HG03354 (cell line): ENCODE measurements around the gene HOXD13.

Source experiments
- ATAC-seq: cut with Tn5 transposase; IDR thresholded peaks from one replicate; pipeline ENCODE4 v1.9.1; 2021; ENCODE audit warnings: mild to moderate bottlenecking; ENCODE audit not compliant: unreplicated experiment, poor library complexity, severe bottlenecking

The HOXD13 gene

DNA sequence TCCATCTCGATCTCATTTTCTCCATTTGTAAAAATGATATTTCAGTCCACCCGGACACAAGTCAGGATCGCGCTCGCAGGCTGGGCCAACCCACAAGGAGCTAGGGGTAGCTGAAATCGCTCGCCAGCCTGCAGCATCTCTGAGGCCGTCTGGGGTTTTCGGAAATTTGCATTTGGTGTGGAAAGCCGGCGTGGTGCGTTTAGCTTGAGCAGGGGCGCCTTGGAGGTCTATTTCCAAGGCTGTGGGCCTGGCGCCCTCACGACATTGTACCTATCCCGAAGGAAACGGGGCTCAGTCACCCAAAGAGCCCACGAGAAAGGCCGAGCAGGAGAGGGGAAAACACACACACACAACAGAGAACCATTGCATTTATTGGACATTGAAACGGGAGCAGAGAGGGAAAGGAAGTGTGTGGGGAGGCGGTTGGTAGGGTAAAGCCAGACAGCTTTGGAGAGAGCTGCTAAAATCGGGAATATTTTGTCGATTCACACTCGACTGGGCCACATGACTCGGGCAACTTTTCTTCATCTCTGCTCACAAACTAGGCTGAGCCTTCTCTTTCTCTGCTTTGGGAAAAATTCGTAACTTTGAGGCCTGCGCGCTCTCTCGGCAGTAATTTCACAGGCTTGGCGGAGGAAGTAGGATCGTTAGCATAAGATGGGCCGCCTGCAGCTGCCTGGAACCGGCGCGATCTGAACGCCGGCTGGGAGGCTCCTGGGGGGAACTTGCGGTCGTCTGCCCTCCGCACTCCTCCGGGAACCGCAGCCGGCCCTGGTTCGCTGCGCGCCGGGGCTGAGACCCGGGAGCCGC, 35.9 kb downstream of the HOXD13 start:
- ATAC-seq = no peak

DNA sequence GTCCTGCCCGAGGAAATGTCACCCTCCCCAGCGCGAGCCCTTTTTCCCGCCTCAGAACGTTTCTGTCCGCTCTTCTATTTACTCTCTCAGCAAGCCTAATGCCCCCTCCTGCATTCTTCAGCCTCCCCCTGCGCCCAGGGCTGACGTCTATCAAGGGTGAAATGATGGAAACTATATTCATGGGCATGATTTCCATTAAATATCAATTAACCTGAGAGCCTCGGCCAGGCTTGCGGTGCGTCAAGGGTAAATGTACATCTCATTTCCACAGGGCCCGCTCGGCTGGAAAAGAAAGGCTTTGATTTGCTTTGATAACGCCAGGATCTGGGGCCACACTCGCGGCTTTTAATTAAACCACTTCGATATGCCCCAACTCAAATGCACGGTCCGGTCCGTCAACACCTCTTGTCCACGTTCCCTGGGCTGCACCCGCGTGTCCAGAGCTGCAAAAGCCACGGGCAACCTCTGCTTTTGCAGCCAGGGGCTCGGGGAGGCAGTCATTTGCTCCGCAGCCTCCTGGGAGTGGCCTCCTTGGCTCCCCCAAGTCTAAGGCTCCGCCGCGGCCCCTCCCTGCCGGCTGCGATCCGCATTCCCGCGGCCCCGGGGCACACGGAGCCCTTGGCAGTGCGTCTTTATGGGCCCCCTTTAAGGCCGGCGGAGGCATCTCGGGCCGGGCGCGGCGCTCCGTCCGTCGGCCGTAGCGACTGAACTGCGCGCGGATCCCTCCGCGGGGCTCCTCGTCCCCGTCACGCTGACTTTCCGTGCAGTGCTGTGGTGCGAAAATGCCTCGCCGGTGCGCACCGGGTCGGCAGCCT, 36.7 kb downstream of the HOXD13 start, which contains the start of gene HOXD8:
HOXD8 (plus strand) TSS at position 724 of the 815 bp plus-strand sequence. CDS start 662 bp downstream, outside the sequence.
- no peak for ATAC-seq

DNA sequence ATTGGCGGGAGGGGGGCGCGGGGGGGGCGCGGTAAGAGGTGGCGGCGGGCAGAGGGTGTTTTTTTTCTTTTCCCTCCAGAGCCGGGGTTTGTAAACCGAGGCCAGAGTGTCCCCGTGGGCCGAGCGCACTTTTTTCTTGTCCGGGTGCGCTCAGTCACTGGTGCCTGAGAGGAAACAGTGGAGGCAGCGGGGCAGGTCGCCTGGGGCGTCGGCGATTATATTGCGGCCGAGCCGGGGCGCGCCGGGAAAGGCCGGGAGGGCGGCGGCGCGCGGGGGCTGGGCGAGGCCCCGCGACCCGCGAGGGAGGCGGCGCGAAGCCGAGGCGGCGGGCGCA, 37.3 kb downstream of the HOXD13 start:
- ATAC-seq = no peak

DNA sequence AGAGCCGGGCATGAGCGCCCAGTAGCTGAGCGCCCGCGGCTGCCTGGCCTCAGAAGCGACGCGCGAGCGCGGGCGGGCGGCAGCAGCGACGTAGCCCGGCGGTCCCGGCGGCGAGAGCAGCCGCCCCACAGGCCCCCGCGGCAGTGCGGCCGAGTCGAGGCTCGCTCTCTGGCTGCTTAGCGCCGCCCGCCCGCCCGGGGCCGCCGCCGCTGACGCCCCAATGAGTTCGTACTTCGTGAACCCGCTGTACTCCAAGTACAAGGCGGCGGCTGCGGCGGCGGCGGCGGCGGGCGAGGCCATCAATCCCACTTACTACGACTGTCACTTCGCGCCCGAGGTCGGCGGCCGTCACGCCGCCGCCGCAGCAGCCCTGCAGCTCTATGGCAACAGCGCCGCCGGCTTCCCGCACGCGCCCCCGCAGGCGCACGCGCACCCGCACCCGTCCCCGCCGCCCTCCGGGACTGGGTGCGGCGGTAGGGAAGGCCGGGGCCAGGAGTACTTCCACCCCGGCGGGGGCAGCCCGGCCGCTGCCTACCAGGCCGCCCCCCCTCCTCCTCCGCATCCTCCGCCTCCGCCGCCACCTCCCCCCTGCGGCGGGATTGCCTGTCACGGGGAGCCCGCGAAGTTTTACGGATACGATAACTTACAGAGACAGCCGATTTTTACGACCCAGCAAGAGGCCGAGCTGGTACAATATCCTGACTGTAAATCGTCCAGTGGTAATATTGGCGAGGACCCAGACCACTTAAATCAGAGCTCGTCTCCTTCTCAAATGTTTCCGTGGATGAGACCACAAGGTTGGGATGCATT, 37.8 kb downstream of the HOXD13 start:
- no peak for ATAC-seq

DNA sequence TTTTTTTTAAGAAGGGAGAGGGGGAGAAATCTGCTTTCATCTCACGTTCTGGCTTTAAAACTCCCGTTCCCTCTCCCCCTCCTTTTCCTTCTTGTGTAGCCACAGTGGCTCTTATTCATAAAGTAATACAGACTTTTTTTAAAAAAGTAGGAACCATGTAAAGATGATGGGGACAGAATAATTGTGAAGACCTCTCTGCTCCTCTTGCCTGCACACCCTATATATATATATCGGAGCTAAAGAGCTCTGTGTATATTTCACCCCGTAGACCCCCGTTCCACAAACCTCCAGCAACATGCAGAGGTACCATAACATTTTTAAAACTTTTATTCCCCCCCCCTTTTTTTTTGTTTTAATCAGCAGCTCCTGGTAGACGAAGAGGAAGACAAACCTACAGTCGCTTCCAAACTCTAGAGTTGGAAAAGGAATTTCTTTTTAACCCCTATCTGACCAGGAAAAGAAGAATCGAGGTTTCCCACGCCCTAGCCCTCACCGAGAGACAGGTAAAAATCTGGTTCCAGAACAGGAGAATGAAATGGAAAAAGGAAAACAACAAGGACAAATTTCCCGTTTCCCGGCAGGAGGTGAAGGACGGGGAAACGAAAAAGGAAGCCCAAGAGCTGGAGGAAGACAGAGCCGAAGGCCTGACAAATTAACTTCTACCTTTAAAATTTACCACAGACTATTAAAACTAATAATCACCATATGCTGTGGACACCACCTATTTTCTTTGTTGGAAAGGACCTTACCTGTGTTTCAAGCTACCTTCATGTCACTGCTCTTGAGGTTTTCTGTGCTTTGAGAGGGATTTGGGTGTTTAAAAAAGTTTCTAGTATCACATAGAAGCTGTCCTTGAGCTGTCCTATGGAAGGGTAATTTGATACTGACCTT, 38.7 kb downstream of the HOXD13 start:
- ATAC-seq = no peak

DNA sequence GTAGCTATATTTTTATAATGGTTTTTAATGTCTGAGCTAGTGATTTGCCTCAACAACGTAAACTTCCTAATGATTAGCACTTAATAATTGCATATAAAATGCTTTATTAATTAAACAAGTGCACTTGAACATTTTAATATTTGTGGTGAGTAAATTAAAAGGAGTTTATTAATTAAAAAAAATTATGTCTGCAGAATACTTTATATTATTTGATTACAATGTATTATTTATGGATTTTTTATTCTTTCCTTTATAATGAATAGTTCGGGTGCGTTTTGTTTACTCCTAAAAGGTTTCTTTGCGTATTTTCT, 39.3 kb downstream of the HOXD13 start:
- ATAC-seq = no peak

DNA sequence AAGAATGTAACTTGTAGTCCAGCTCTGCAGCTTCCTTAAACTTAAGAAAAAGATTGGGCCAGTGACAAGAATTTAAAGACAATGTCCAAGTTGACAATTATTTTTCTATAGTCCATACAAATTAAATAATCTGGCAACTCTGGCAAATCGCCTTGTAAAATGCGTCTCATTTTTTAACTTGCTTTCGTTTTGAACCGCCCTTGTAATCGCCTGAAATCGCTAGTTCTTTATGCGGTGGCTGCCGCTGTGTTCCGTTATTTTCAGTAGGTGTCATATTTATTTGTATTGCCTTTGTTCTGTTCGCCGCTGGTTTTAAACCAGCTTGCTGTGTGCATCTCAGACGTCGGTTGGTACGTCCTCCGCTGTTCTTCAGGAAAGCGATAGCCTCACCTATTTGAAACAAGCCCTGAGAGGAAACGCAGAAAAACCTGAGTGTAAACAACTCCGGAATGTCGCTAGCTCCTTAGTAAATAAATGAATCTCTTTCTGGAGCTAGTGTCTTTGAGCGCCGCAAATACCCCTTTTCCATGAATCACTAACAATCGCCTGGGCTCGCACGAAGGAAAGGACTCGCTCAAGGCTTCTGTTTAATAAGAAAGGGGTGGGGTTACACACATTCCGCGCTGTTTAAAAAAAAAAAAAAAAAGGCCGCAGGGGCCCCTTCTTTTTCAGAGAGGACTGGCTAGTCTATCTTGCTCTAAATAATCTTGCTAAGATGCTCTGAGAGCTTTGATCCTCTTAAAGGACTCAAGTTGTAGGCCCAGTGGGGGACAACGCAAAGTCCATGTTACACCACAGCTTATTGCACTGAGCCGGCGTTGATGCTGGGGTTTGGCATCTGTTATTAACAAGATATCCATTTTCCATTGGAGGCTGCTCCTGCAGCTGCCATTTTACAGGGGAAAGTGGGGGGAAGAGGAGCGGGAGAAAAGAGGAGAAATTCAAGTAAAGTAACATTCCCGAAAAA, 40.0 kb downstream of the HOXD13 start:
- no peak for ATAC-seq

DNA sequence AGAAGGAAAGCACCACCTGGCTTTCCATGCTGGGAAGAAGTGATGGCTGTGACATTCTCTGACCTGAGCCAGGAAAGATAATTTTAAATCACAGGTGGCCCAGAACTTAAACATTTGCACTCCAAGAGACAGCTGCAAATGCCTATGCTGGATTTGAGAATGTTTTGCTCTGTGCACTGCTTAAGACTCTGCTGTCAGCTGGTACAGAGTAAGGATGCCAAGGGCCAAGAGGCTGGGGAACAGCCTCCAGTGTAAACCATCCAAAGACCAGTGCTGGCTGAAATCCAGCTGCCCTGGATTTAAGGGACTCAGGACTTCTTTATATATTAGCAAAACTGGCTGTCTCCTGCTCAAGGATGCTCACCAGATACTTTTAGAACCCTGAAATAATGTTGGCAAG, 40.9 kb downstream of the HOXD13 start:
- no peak for ATAC-seq

DNA sequence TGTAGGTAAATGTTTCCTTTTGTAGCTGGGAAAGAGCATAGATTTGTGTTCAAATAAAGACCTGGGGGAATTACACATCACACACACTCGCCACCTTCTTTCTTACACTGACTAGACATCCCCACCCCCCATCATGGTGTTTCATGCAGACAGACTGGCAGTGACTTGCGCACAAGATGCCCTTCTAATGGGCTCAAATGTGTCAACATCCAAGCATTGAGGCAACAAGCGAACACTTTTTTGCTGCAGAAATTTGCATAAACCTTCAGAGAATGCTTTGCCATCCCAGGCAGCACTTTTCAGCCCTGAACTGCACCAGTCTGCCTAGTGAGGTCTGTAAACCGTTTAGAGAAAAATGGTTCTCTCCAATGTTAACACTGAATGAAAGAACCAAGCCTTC, 41.5 kb downstream of the HOXD13 start:
- no peak for ATAC-seq

DNA sequence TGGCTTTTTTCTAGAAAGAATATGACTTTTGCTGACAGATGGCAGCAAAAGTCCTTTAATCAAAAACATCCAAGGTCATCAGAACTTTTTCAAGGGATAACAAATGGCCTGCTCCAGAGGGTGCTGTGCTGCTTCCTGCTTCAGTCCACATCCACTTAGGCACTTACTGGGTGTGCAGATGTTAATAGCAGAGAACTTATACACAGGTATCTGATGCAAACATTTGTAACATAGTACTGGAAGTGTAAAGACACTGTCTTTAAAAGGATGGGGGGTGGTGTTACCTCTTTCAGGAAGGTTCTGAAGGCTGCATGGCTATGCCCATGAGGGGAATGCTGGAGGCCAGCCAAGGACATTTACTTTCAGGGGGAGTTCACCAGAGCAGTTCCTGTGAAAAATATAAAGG, 42.5 kb downstream of the HOXD13 start:
- no peak for ATAC-seq

DNA sequence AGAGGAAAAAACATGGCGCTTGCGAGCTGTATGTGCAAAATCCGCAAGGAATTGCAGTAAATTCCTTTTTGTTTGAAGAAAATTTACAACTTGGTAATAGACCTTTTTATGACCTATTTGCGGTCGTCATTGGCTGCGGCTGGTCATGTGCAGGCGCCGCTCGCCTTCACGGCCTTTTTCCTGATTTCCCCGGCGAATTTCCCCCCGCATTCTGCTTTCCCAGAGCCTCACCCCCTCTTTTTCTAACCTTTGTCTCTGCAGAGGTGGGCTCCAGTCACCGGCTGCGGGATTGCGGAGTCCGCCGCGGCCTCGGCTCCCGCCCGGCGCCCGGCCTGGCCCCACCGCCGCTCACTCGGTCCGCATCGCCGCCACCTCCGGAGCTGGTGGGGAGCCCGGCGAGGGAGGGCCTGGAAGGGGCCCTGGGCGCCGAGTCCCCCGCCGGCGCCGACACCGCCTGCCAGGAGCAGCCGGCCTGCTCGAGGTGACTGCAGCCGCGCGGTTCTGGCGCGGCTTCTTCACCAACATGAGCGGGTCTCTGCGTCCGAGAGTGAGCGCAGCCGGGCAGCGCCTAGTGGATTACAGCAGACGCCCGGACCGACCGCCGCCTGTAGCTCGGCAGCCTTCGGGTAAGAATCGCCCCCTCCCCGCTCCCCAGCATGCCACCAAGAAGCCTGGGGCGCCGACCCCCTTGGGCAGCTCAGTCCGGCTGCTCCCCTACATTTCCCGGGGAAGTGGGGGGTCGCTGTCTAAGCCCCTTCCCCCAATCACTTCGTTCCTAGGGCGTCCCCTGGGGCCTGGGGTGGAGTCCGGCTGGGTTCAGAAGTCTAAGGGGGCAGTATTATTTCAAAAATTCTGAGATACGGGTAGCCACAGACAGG, 44.1 kb downstream of the HOXD13 start:
- ATAC-seq = no peak

DNA sequence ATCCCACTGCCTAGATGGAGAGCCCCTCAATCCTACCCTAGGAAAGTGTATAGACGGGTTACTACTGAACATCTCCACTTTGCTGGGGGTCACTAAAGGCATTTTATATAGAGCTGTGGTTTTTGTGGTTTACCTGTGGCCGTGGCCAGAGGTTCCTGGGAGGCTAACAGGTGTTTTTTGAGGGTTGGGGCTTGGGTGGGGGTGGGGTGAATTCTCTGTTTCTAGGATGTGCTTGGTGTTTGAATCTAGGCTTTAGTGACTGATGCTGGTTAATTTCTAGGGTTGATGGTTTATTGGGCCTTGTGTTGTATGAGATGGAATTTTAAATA, 44.7 kb downstream of the HOXD13 start:
- no peak for ATAC-seq

DNA sequence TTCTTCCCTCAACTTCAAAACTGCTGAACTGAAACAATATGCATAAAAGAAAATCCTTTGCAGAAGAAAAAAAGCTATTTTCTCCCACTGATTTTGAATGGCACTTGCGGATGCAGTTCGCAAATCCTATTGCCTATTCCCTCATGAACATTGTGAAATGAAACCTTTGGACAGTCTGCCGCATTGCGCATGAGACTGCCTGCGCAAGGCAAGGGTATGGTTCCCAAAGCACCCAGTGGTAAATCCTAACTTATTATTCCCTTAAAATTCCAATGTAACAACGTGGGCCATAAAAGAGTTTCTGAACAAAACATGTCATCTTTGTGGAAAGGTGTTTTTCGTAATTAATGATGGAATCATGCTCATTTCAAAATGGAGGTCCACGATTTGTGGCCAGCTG, 45.4 kb downstream of the HOXD13 start:
- no peak for ATAC-seq

DNA sequence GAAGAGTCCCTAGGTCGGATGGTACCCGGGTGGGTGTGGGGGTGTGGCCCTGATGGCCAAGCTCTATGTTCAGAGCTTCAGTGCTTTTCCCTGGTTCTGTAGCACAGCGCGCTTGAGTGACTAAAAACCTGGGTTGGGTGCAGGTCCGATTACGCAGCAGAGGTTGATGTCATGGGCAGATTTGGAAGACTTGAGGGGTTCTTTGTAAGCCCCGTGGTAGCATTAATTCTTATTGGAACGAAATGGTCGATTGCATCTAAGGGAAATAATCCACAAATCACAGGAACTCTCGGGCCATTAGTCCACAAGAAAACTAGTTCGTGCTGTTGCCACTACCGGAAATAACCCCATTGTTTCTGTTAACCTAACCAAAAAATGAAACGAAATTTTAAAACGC, 46.0 kb downstream of the HOXD13 start:
- ATAC-seq = no peak

DNA sequence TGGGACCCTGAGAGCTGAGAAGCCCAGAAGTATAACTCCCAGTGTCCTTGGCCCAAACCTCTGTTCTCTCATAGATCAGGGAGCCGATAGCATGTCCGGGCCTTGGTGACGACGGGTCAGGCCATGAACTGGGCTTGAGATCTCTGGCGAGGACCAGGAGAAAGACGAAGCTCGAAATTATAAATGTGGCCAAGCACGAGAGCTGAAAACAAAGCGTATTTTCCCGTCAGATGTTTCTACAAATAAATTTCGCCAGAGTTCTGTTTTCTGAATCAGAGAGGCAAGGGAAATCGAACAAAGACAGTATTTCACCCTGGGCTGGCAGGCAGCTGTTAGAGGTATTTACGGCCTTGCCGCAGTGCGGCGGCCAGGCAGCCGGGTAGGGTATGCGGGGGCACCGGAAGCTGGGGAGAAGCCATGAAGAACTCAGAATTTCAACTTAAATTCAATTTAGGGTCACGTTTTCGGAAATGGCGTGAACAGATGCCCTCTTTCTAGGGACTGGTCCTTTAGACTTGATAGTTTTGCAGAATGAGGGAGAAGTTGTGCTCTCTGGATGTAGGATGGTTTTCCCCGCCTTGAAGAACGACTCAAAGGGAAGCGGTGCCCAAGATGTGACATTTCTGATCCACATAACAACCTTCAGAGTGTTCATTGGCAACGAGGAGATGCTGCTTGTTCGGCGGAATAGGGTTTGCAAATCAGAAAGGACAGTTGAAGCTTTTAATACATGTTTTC, 46.6 kb downstream of the HOXD13 start:
- ATAC-seq = no peak

DNA sequence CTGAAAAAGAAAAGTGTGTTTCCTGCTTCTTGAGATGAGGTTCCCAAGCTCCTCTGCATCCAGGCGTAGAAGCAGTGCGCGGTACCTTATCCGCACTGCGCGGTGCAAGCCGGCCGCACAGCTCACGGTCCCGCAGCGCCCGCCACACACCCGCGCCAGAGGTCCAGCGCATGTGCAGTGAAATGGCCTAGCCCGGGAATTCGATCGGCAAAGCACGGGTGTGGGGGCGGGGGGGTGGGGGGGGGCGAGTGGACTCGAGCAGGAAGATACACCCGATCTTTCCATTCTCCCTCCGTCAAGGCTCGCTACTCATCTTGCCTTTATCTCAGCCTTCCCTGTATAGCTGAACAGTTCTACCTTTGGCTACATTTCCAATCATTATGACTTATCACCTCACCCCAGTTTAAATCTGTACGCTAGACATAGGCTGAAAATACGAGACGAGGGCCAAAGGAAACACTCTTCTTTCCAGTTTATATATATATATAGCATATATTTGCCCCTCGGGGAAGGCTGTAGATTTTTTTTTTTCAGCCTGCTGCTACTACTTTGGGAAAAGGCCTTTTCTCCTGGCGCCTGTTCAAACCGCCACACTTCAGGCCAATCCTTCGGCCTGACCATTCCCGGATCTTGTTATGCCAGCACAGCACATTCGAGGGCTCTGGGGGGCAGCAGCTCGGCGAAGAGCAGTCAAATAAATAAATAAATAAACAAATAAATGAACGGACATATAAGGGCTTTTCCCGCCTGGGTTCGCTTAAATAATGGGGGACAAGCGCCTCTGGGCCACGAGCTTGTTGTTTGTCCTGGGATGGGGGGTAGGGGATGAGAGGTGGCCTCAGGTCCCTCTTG, 47.4 kb downstream of the HOXD13 start:
- ATAC-seq = peak; percentile 6
